NOMO-1 treated with dmso at 0.1 percent for 144 hours (cell line): ENCODE results near the gene PDE4D.

Source experiments
- DNase-seq: peaks from one replicate; lab custom pipeline; 2025; ENCODE audit not compliant: unreplicated experiment; lab: John Stamatoyannopoulos, UW

Gene PDE4D

DNA sequence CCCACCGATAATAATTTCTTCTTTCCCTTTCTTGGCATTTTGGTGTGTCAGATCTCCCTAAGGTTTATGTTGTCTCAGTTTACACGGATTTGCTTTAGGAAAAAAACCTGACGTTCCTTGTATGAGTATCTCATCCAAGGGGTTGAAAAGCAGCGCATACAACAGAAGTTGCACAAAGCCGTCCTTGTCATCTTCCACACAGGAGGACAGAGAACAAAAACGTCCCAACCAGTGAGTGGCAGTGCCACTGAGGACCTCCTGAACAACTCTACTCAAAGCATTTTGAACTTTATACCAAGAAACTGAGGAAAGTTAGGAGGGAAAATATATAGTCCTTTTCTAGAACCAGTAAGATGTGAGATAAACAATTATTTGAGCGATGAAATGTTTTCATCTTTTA lies 547.0 kb downstream of the PDE4D start:
- DNase-seq = no peak

DNA sequence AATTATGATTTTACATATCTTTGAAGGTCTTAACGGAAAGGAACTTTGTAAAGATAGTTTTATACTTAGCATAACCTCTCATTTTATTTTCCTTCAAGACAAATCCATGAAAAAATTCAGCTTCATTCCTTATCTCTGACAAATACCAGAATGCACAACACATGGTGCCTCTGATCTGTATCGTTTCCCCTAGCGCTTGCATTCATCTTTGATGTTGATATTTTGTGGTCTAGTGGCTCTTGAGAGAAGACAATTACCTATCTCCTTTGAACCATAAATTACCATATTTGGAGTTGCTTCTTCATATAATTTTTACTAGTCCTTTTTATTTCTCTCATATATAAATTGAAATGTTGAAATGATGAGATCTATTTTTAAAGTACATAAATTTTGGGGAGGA lies 551.3 kb downstream of the PDE4D start:
- DNase-seq = no peak

DNA sequence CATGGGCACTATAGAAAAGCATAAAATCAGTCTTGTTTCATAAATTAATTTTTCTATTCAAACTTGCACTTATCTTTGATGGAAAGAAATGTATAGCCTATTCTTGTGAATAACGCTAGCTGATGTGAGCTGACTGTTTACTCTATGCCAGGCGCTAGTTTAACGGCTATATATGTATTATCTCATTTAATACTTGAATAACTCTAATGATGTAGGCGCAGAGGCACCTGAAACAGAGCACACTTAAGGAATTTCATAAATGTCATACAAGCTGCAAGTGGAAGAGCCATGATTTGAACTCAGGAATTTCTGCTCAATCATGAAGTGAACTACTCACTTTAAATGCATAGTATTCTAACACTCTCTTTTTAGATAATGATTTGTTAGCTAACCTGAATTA lies 551.8 kb downstream of the PDE4D start:
- no peak for DNase-seq

DNA sequence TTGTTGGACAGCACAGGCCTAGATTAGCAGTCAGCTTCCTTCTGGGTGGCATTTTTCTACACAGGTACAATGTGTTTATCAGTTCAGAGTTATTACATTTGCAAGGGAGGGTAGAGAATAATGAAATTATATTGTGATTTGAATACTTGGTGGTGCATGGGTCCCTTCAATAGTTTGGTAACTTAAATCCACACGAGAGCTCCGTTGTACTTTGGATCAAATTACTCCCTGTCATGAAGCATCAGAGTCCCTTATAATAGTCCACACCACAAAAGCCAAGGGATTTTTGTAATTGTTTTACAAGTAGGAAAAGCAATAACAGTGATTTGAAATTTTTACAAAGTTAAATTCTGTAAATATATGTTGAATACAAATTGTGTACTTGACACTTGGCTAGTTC lies 552.4 kb downstream of the PDE4D start:
- no peak for DNase-seq

DNA sequence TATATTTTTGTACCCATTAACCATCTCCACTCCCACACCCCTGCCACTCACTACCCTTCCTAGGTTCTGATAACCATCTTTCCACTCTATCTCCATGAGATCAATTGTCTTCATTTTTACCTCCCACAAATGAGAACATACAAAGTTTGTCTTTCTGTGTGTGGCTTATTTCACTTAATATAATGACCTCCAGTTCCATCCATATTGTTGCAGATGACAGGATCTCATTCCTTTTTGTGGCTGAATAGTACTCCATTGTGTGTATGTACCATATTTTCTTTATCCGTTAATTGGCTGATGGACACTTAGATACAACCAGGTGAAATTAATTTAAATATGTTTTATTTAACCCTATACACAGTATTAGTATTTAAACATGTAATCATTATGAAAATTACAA lies 552.9 kb downstream of the PDE4D start:
- no peak for DNase-seq

DNA sequence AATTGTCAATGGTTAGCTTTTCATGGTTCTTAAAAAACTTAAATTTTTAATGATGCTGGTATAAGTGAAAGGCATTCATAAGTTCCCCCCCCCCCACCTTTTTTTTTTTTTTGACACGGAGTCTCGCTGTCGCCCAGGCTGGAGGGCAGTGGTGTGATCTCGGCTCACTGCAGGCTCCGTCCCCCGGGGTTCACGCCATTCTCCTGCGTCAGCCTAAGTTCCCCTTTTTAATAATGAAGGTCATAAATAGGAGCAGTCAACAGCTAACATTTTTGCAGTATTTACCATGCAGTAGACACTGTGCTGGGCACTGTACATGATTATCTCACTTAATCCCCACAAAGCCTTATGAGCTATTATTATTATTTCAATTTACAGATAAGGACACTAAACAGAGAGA lies 556.3 kb downstream of the PDE4D start:
- DNase-seq = peak; percentile 6

DNA sequence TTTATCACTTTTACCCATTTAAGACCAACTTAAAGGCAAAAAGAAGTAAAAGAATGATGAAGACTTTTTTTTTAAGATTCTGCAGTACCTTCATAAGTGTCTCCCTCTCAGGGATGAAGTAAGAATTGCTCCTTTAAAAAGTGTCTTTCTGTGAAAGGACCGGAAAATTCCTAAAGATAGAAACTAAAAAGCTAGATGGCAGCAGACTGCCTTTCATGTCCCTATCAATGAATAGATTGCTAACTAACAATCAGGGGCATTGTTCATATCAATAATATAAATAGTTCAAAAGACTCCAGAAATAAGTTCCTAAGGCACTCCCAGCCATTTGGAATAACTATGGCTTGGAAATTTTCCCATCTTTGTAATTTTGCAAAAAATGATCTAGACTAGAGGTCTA lies 558.0 kb downstream of the PDE4D start:
- DNase-seq = no peak

DNA sequence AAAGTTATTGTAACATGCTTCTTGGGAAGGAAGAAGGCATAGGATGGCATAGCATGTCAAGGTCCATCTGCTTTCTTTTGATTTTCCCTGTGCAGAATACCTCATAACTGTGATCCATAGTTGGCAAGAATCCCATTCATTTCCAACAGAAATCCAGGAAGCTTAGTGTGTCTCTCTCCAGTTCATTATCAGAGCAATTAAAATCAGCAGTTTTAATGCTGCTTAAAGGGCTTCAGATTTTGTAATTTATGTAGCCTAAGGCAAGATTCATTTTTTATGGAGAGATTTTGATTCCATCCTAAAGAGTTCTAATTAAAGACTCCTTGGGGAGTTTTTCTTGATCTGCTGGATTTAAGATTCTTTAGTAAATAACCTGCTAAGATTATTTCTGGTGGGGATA lies 560.1 kb downstream of the PDE4D start:
- no peak for DNase-seq

DNA sequence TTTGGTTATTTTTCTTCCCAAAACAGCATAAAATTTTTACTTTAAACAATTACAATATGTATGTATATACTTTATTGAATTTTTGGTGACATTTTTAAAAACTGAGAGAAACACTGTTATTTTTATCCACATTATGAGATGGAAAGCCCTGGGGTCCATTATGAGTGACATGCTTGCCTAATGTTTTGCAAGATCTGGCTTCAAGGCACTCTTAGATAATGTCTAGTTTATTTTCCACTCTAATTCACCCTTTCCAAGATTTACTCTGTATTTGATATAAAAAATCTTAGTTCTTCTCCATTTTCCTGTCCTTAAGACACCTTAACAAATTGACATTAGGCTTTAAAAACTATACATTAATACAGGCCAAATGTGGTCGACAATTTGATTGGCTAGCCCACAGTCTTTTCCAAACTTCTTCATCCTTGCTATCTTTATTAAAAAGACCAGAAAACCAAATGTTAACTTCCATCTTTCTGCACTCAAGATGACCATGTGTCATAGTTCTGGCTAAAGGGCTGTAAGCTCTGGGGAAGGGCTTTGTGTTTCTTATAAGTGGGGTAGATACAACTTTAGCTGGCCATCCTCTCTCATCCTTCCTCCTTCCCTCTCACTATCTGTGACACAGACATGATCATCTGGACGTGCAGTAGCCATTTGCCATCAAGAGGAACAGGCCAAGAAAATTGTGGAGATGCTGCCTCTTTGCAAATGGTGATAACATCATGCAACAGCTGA lies 561.1 kb downstream of the PDE4D start:
- no peak for DNase-seq

DNA sequence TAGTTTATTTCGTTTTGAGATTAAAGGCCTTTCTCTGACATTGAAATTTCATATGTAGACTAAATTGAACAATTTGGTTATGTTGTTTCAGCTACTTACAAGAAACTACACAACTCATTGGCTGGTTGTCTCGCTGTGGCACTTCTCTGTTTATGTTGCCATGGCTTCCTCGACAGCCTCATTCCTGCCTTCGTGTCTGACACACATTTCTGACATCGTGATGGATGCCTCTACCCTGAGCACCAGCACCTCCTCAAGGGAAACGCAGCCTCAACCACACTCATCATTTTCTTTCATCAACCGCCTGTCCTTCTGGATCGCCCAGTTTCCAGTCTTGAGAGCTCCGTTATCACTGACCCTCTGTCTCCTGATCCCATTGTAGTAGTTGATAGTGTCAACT lies 562.8 kb downstream of the PDE4D start:
- no peak for DNase-seq

DNA sequence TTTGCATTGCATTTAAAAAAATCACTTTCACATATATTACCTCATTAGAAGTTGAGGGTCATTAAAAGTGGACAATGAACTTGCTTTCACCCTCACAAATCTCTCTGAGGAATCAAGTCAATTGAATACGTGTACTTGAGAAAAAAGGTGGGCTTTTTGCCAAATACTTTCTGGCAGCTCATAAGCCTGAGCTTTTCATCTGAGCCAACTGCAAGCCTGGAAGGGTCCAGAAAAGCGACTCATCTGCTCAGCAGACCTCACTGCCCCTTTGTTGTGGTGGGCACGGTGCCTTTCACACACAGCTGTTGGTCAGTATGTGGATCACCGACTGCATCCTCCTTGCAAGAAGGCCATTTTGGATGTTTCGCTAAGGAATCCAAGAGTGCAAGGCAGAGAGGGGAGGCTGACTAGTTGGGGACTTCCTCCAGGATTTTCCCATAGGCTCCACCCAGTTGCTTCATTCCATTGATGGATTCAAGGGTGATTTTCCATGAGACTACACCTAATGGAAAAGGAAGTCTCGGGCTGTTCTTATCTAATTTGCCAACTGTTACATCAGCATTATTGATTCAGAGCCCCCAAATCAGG lies 564.7 kb downstream of the PDE4D start:
- DNase-seq = no peak

DNA sequence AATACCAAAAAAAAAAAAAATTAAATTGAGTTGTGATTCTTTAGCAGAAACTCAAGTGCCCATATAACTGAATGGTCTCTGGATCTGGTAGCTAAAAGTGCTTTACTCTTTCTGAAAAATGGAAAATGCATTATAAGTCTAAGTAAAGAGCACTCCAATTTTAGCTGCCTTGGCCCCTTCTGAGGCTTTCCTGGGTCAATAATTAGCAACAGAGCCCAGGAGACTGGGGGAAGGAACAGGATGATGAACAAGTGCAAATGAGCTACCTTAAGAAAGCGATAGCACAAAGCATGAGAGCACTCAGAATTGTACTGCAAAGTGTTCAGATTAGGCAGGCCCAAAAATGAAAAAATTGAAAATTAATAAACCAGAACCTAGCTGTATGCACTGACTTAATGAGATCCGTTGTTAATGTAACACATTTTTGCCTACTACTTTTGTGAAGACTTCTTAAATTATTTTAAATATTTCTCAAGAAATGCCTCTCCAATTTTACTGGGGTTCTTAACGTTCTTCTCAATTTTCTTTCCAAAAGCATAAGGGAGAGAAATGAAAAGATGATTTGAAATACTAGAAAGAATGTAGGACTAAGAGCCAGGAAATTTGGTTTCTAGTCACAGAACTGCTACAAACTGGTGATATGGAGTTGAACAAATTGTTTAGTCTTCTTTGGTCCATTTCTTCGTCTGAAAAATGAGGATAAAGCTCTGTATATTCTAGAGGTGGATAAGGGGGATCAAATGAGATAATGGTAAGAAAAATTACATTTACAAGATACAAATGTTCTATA lies 566.1 kb downstream of the PDE4D start:
- no peak for DNase-seq

DNA sequence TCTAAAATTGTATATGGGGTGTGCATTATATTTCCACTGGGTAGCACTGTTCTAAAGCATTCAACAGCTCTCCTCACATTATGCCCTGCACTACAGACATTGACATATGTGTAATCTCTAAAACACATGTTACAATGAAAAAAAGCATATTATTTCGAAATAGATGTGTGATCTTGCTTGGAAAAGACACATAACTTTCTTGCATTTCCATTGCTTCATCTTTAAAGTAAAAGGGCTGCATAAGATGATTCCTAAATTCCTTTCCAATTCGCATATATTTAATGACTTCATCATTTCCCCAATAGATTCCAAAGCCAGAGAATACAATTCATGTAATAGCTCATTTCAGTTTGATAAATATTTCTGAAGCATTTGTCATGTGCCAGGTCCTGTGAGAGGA lies 566.9 kb downstream of the PDE4D start:
- DNase-seq = no peak

DNA sequence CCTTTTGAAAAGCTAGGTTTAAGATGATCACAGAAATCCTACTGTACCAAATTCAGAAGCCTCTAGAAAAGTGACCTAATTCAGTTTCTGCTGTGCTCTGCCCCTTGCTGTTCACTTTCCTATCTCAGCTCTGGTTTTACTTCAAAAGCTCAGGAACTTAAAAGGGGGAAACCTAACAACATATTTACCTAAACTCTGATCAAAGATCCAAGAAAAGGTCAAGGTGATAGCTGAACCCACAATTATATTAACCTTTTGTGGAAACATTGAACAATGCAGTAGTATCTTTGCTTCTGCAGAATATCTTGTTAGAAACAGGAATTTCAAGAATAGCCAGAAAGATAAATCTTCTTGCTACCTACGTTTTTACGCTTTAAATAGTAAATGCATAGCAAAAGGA lies 568.5 kb downstream of the PDE4D start:
- DNase-seq = no peak

DNA sequence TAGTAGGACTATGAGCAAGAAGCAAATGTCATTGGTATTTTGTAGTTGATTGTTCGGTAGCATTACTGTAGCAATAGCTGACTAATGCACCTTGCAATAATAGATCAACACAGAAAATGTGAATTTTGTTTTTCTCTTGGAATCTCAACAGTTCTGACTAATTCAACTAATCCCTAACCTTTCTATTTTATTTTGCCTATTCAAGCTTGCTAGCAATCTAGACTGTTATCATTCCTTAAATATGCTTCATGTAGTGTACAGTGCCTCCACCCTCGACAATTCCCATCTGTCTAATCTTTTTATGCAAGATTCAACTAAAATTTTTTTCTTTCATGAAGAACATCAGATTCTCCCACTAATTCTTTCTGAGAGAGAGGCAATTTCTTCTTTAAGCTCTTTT lies 570.6 kb downstream of the PDE4D start:
- DNase-seq = no peak

DNA sequence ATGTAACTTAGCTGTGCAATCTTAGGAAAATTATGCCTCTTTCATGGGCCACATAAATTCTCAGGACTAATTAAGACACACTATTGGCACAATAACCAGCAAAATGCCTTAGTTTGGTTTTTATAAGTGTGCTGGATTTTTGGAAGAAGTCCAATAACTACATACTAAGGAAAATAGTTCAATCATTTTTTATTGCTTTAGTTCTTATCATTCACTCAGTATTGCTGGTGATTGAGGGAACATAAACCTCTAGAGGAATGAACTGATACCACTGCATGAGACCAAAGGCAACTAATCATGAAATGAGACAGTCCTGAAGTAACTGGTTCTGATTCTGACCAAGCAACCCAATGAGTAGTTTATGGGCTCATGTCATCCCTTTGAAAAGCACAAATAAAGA lies 571.5 kb downstream of the PDE4D start:
- DNase-seq = no peak

DNA sequence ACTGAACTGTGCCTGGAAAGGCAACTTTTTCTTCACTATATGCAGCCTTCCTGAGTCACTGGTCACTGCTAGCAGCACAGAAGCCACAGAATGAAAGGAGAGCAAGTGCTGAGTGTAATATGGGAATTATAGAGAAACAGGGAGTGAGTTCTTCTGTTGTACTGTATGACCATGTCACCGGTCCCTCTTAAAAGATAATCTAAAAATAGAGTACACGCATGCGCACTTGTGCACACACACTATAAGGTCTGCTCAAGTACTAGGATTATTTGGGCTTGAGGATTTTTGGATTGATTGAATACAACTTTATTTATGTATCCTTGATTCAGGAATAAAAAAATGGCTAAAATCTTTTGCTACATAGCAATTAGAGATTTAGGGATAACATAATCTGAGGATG lies 571.9 kb downstream of the PDE4D start:
- no peak for DNase-seq

DNA sequence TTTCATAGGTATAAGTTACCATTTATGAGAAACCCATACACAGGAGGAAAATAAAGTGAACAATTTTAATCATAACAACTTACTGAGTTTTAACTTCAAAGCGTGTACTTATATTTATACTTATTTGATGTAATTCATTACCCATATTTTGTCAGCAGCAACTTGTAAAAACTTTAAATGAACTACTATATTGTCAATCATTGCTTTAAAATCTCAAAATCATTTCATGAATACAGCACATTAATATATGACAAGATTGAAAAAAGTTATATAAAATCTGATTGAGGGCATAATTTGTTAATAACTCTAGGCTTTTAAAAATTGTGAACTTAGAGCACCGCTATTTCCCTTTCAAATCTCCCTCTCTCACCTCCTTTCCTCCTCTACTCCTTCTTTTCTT lies 573.1 kb downstream of the PDE4D start:
- DNase-seq = no peak

DNA sequence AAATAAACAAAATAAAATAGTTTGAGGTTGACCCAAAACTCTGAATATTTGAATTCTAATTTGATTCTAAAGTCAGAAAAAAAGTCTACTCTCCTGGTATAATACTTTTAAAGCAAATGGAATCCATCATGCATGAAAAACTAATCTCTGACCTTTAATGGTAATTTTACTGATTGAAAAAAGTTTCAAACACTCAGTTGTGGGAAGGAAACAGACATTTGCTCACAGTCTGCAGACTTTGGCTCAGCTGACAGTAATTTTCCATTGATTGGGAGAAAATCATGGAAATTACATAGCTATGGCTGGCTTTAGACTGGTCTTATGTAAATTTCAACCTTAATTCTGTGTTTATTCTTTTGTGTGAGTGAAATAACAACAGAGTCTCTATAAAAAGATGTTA lies 574.3 kb downstream of the PDE4D start:
- DNase-seq = no peak

DNA sequence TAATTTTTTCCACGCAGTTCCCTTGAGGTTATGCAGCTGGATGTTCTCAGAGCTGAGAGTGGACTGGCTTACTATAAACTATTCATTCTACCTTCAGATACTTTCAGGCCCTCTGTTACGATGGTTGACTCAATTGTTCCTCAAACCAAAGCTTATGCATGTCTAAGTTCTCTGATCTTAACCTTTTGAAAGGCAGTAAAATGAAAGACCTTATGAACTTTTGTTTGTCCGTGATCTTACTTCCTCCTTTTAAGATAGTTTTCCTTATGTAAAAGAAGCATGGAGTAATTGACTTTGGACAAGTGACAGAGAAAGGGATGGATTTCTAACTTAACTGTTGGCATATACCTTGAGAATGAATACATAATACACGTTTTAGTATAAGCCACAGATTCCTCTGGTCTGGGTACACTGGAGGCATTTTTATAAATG lies 575.7 kb downstream of the PDE4D start:
- no peak for DNase-seq

DNA sequence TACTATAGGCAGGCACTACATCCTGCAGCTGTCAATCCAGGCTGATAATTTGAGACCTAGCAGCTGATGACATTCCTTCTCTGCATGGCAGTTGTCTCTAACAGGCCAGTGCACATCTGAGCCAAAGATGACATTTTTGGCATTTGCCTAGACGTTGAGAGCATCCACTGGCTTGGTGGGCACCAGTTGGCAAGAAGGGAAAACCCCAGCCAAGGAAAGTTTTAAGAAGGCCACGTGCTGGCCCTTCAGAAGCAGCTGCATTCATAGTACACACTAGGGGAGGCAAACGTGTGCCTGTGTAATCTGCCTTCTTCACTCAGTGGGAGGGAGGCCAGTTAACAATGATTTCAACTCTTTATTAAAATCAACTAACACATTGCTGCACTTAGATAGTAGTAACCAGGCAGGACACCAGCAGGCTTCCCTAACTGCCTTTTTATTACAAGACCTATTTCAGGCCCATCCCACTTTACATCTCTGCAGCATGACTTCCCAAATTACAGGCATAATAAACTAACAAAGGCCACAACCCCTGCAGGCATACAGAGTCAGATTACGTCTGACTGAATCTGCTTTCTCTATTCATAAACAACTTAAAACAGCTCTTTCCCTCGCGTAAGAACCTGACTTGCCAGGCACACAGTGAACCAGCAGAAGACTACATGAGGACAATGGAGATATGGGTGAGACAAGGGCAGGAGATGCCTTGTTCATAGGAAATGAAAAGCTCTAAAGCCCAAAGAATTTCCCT lies 576.3 kb downstream of the PDE4D start:
- no peak for DNase-seq

DNA sequence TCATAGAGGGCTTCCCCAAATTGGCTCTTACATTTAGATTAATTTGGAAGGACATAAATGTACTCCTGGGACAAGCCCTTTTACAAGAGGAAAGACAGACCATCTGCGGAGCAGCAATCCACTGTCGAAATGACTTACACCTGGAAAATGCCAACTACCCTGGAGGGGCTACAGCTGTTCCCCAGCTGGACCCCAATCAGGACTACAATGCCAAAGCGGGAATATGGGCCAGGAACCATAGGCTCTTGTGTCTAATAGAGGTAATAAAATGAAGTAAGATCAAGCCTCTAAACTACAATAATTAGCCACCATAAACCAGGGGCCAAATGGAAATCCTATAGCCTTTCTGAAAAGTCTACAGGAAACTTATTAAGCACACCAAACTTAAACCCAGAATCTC lies 581.3 kb downstream of the PDE4D start:
- no peak for DNase-seq
